HG02588 (cell line): Measurements from ENCODE around the gene PTPN21.

Experiments
- ATAC-seq: cut with Tn5 transposase; IDR thresholded peaks from one replicate; pipeline ENCODE4 v1.9.1; 2021; ENCODE audit warnings: mild to moderate bottlenecking, moderate library complexity; ENCODE audit not compliant: unreplicated experiment

The PTPN21 gene

DNA sequence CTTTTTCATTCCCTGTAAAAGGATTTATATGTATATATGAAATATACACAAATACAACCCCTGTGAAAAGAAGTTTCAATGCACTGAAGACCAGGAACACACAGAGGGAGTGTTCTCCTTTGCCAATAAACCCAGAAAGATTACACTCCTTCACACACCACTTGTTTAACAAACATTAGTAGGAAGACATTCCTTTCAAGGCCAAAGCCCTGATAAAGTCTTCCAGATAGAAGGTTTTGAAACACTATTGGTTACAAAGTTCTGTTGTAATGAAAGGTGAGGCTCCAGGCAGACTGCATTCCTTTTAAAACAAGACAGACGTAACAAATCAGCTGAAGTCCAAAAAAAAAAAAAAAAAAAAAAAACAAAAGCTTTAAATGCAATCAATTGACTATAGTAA is 81.0 kb downstream of the PTPN21 start:
- ATAC-seq: no peak

- ATAC-seq: no peak
Observed at GRCh38 chr14:88470542-88471440, 84.0 kb downstream of the PTPN21 start.

- ATAC-seq: no peak
Observed at GRCh38 chr14:88468406-88468805, 86.4 kb downstream of the PTPN21 start.

DNA sequence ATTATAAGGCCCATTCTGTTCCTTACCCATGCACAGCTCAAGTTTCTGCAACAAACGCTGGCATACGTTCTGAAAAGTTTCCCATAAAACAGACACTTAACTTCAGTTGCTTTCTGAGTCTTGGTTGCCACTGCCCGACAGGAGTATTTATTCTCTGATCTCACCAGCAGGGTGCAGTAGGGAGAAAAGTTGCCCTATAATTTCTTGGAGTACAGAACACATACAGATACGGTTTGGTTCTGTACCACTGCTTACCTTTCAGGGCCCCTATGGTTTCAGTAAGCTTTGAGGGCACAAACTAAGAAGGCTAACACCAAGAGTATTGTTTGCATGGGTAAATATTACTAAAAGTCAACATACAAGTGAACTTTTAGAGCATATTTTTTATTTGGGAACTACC is 91.5 kb downstream of the PTPN21 start:
- no peak for ATAC-seq

DNA sequence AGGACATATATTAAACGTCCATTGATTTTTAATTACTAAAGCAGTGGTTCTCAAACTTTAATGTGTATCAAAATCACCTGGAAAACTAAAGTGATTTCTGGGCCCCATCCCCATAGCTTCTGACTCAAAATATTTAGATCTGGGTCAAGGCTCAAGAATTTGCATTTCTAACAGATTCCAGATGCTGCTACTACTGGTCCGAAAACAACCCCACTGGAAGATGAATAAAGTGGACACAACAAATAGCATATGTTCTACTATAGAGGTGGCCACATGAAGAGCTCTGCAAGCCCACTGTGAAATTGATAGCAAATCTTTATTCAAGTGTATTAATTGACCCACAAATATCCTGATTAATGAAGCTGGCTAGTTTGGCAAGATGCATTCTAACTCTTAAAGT is 99.9 kb downstream of the PTPN21 start:
- no peak for ATAC-seq

DNA sequence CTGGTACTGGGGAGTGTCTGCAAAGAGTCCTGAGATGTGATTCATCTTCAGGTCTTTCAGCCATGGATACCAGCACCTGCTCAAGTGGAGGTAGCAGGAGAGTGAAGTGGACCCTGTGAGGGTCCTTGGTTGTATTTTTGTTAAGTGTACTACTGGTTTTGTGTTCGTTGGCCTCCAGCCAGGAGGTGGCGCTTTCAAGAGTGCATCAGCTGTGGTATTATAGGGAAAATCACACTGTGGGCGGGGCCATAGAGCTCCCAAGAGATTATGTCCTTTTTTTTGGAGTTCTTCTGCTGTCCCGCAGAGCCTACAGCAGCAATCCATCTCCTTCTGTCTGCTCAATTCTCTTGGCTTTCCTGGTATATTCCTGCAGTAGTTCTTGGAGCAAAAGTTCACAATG is 102.6 kb downstream of the PTPN21 start:
- no peak for ATAC-seq

- no peak for ATAC-seq
Observed at GRCh38 chr14:88439088-88439487, 115.7 kb downstream of the PTPN21 start.

GRCh38 chr14:88437658-88438057 is 117.1 kb downstream of the PTPN21 start:
- ATAC-seq: no peak

DNA sequence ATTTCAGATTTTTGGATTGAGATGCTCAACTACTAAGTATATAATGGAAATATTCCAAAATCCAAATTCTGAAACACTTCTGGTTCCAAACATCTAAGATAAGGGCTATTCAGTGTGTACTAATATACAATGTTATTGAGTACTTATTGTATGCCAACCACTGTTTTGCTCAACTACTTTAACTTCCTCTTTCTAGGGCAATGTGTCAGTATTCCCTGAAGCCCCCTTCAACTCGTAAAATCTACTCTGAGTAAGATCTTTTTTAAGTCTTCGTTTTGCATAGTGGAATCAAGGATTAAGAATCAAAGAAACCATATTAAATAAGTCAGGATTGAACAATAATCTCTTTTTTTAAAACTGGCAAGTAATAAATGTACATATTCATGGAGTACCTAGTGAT is 123.8 kb downstream of the PTPN21 start:
- no peak for ATAC-seq

DNA sequence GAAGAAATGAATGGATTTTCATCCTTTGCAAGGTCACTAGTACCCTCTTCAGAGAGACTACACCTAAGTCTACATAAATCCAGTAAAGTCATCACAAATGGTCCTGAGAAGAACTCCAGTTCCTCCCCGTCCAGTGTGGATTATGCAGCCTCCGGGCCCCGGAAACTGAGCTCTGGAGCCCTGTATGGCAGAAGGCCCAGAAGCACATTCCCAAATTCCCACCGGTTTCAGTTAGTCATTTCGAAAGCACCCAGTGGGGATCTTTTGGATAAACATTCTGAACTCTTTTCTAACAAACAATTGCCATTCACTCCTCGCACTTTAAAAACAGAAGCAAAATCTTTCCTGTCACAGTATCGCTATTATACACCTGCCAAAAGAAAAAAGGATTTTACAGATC is 128.5 kb downstream of the PTPN21 start:
- no peak for ATAC-seq

DNA sequence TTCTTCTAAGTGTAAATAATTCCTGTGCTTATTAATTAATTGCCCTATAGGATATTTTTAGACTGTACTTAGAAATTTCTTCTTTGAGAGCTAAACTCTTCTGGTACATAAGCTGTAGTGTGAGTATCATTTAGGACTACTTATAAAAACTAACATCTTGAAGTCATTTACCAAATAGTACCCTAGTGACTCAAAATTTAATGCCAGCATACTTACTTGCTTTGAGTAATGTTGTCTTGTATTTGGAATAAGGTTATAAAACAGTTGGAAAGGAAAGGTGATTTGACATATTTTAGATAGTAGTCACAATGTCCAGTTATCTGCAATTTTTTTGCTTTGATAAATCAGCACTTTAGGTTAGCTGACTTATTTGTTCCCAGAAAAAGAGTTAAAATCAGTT is 130.2 kb downstream of the PTPN21 start:
- no peak for ATAC-seq

DNA sequence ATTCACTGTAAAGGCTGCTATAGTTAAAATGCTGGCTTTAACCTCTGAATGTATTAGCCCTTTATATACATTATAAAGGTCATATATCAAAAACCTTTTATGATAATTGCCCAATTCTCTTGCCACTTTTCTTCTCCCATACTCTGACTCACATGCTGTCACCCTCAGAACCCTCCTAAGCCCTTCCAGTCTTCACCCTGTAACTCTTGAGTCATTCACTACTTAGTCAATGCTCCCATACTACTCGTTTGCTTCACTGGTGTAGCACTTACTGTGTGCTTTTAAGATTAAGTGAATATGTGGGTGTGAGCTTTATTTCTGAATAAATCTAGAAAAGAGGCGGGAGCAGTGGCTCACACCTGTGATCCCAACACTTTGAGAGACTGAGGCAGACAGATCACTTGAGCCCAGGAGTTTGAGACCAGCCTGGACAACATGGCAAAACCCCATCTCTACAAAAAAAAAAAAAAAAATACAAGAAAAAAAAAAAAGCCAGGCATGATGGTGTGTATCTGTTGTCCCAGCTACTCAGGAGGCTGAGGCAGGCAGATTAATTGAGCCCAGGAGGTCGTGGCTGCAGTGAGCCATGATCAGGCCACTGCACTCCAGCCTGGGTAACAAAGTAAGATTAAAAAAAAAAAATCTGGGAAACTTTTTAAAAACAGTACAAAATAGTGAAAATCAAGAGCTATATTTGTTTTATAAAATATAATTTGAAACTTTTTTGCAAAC is 131.7 kb downstream of the PTPN21 start:
- ATAC-seq: no peak

- ATAC-seq: no peak
Observed at GRCh38 chr14:88422047-88422446, 132.8 kb downstream of the PTPN21 start.

DNA sequence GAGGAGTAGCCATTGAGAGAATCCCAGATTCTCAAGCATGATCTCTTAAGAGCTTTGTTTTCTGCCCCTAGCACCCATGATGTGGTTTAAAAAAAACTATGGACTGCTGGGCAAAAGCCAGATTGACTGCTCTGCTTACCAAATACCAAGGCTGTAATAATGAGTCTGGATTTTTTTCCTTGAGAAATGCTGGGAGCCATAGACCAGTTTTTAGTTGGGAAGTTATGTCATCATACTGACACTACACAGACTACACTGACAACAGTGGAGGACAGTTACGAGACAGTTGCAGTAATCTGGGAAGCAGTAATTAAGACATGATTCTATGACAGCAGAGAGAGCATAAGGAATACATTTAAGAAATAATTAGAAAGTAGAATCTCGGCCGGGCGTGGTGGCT is 133.5 kb downstream of the PTPN21 start:
- ATAC-seq: no peak

DNA sequence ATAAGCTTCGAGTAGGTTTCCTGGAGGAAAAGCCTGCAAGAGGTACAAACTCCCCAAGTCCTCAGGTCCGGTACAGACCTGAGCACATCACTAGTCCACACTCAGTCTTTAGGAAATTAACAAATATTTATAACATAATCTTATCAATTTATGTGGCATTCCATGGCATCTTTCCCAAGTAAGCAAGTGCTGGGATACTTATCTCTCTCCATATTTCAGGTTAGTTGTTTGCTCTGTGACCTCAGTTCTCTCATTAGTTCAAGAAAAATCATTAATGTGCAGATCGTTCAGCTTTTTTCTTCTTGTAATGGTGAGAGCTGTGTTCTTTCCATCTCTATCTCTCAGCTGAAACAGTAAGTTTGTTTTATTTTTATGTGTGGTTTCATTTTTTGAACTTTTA is 134.6 kb downstream of the PTPN21 start:
- ATAC-seq: no peak

DNA sequence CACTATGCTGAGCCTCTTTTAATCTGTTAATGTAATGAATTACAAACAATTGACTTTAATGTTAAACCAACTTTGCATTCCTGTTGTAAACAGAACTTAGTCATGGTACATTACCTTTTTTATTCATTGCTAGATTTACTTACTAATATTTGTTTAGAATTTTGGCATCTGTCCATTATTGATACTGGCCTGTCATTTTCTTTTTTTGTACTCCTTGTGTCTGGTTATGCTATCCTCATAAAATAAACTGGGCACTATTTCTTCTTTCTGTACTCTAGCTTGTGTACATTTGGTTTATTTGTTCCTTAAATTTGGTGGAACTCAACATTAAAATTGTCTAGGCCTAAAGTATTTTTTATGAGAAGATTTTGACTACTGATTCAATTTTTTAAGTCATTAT is 137.2 kb downstream of the PTPN21 start:
- ATAC-seq: no peak
